Neural progenitor cell (in vitro differentiated cells): ENCODE data around the gene ZFYVE21.

ENCODE experiments used
- EZH2 ChIP-seq: fragments of 200-600 bp; sonication (generic); IDR thresholded peaks from 2 replicates; pipeline ENCODE4 v1.6.1; 2017; ENCODE audit warnings: antibody characterized with exemption, mild to moderate bottlenecking, moderate library complexity
- TF ChIP-seq, protein P1 (sequence below): fragments of 200-600 bp; sonication (generic); IDR thresholded peaks from 2 replicates; pipeline ENCODE4 v1.5.1; 2017; ENCODE audit warnings: antibody characterized with exemption, mild to moderate bottlenecking

DNA sequence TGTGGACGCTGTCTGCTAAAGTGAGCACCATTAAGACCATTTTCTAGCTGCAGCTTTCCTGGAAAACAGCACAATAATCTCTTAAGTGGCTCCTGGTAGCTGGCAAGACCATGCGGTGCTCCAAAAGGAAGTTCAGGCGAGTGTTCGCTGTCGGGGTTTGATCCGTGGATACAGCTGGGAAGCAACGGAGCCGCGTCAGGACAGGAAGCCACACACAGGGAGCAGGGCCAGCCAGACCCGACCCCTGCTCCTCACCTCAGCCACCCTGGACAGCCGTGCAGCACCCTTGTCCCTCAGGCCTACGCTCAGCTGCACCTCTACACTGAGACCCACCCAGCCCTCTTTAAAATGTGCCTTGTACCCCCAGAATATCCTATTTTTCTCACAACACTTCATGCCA lies 19.4 kb downstream of the ZFYVE21 start:
- no peak for TF ChIP-seq EZH2
- TF ChIP-seq, protein P1, sequence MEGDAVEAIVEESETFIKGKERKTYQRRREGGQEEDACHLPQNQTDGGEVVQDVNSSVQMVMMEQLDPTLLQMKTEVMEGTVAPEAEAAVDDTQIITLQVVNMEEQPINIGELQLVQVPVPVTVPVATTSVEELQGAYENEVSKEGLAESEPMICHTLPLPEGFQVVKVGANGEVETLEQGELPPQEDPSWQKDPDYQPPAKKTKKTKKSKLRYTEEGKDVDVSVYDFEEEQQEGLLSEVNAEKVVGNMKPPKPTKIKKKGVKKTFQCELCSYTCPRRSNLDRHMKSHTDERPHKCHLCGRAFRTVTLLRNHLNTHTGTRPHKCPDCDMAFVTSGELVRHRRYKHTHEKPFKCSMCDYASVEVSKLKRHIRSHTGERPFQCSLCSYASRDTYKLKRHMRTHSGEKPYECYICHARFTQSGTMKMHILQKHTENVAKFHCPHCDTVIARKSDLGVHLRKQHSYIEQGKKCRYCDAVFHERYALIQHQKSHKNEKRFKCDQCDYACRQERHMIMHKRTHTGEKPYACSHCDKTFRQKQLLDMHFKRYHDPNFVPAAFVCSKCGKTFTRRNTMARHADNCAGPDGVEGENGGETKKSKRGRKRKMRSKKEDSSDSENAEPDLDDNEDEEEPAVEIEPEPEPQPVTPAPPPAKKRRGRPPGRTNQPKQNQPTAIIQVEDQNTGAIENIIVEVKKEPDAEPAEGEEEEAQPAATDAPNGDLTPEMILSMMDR, result no peak
